H9 (cell line): ENCODE data around the gene MYLK. TPM values are rescaled to one million over a fixed set of nuclear protein-coding genes. Genes with fewer than 3 reads are reported as not detected.

Source experiments
- DNase-seq: peaks from one replicate; pipeline ENCODE4 v3.0.0-alpha.2; 2017
- H2AFZ ChIP-seq: one replicate; pipeline ENCODE4 v1.6.1; 2013; ENCODE audit warnings: mild to moderate bottlenecking, low read length, control low read depth, moderate library complexity
- H2AK5ac ChIP-seq: 2 replicates; pipeline ENCODE4 v1.6.1; 2013; ENCODE audit warnings: low read length, control low read depth, mixed read lengths; ENCODE audit not compliant: insufficient read length
- H2BK120ac ChIP-seq: one replicate; pipeline ENCODE4 v1.6.1; 2013; ENCODE audit warnings: low read depth, mild to moderate bottlenecking, low read length, control low read depth, inconsistent platforms; ENCODE audit not compliant: poor library complexity, severe bottlenecking
- H2BK12ac ChIP-seq: 2 replicates; pipeline ENCODE4 v1.6.1; 2013; ENCODE audit warnings: low read length, control low read depth, mixed read lengths, low read depth; ENCODE audit not compliant: insufficient read length
- H2BK15ac ChIP-seq: 2 replicates; pipeline ENCODE4 v1.6.1; 2013; ENCODE audit warnings: low read depth, low read length, control low read depth
- H2BK20ac ChIP-seq: one replicate; pipeline ENCODE4 v1.6.1; 2013; ENCODE audit warnings: low read depth, mild to moderate bottlenecking, low read length, control low read depth, inconsistent platforms; ENCODE audit not compliant: poor library complexity, severe bottlenecking
- H2BK5ac ChIP-seq: 2 replicates; pipeline ENCODE4 v1.6.1; 2013; ENCODE audit warnings: low read length, control low read depth, mixed read lengths; ENCODE audit not compliant: insufficient read length
- H3K14ac ChIP-seq: 2 replicates; pipeline ENCODE4 v1.6.1; 2013; ENCODE audit warnings: low read length, control low read depth; ENCODE audit not compliant: insufficient read depth
- H3K18ac ChIP-seq: 2 replicates; pipeline ENCODE4 v1.6.1; 2013; ENCODE audit warnings: low read depth, mild to moderate bottlenecking, mixed read lengths, low read length, control low read depth; ENCODE audit not compliant: insufficient read length
- H3K23ac ChIP-seq: 2 replicates; pipeline ENCODE4 v1.6.1; 2013; ENCODE audit warnings: low read length, control low read depth, mixed read lengths, low read depth; ENCODE audit not compliant: insufficient read length
- H3K23me2 ChIP-seq: 2 replicates; pipeline ENCODE4 v1.6.1; 2013; ENCODE audit warnings: low read depth, mild to moderate bottlenecking, mixed read lengths, low read length, control low read depth; ENCODE audit not compliant: insufficient read length, poor library complexity, severe bottlenecking
- H3K27ac ChIP-seq: 2 replicates; pipeline ENCODE4 v1.5.1; 2013; ENCODE audit warnings: low read length, control low read depth, mixed read lengths, low read depth; ENCODE audit not compliant: insufficient read length
- H3K27me3 ChIP-seq: 2 replicates; pipeline ENCODE4 v1.6.1; 2013; ENCODE audit warnings: low read length, control low read depth, inconsistent platforms; ENCODE audit not compliant: insufficient read depth
- H3K4ac ChIP-seq: 2 replicates; pipeline ENCODE4 v1.6.1; 2013; ENCODE audit warnings: low read depth, mild to moderate bottlenecking, control low read depth, inconsistent platforms, low read length, moderate library complexity
- H3K4me1 ChIP-seq: 2 replicates; pipeline ENCODE4 v1.6.1; 2013; ENCODE audit warnings: low read length, control low read depth, inconsistent platforms; ENCODE audit not compliant: insufficient read depth
- H3K4me2 ChIP-seq: 2 replicates; pipeline ENCODE4 v1.6.1; 2013; ENCODE audit warnings: low read length, control low read depth, mixed read lengths; ENCODE audit not compliant: insufficient read length, insufficient read depth
- H3K56ac ChIP-seq: 2 replicates; pipeline ENCODE4 v1.6.1; 2013; ENCODE audit warnings: low read depth, mild to moderate bottlenecking, mixed read lengths, low read length, control low read depth; ENCODE audit not compliant: insufficient read length
- H3K79me1 ChIP-seq: 2 replicates; pipeline ENCODE4 v1.6.1; 2013; ENCODE audit warnings: low read depth, mild to moderate bottlenecking, moderate library complexity, low read length, control low read depth, inconsistent platforms; ENCODE audit not compliant: insufficient read depth, poor library complexity, severe bottlenecking
- H3K79me2 ChIP-seq: 2 replicates; pipeline ENCODE4 v1.6.1; 2013; ENCODE audit warnings: low read length, control low read depth, inconsistent platforms; ENCODE audit not compliant: insufficient read depth
- H3K9ac ChIP-seq: 2 replicates; pipeline ENCODE4 v1.6.1; 2013; ENCODE audit warnings: low read length, control low read depth, mixed read lengths; ENCODE audit not compliant: insufficient read length; ENCODE audit errors: extremely low read depth
- H3K9me3 ChIP-seq: one replicate; pipeline ENCODE4 v1.6.1; 2013; ENCODE audit warnings: low read depth, low read length, inconsistent platforms; ENCODE audit not compliant: control insufficient read depth
- H3T11ph ChIP-seq: one replicate; pipeline ENCODE4 v1.6.1; 2013; ENCODE audit warnings: mild to moderate bottlenecking, low read length, control low read depth, inconsistent platforms
- H4K20me1 ChIP-seq: one replicate; pipeline ENCODE4 v1.6.1; 2013; ENCODE audit not compliant: control insufficient read depth, insufficient read length, insufficient read depth
- H4K5ac ChIP-seq: 2 replicates; pipeline ENCODE4 v1.6.1; 2013; ENCODE audit warnings: low read depth, mild to moderate bottlenecking, mixed read lengths, low read length, control low read depth; ENCODE audit not compliant: insufficient read length
- H4K8ac ChIP-seq: replicated peaks from 2 replicates; pipeline ENCODE4 v1.6.1; 2013; ENCODE audit warnings: low read length, control low read depth, mixed read lengths, low read depth; ENCODE audit not compliant: insufficient read length
- H4K91ac ChIP-seq: 2 replicates; pipeline ENCODE4 v1.6.1; 2013; ENCODE audit warnings: low read depth, mild to moderate bottlenecking, moderate library complexity, mixed read lengths, low read length, control low read depth; ENCODE audit not compliant: insufficient read length
- H3K27ac Mint-ChIP-seq, 3 experiments: 2 replicates in 2 of 3; 3 replicates in 1 of 3; pipeline ENCODE4 v1.8.0; 2020 to 2021; ENCODE audit warnings: mixed read lengths in 3 of 3, mild to moderate bottlenecking in 1 of 3, moderate library complexity in 1 of 3
- H3K27me3 Mint-ChIP-seq: 2 replicates; pipeline ENCODE4 v1.8.0; 2021; ENCODE audit warnings: low read depth, mild to moderate bottlenecking, moderate library complexity, mixed read lengths
- H3K36me3 Mint-ChIP-seq, 3 experiments: 2 replicates in 2 of 3; 3 replicates in 1 of 3; pipeline ENCODE4 v1.8.0; 2020 to 2021; ENCODE audit warnings: low read depth in 3 of 3, mixed read lengths in 3 of 3; ENCODE audit not compliant: insufficient read depth in 1 of 3
- H3K4me1 Mint-ChIP-seq, 2 experiments: 2 replicates each; pipeline ENCODE4 v1.8.0; 2020; ENCODE audit warnings: mixed read lengths in 2 of 2
- H3K4me3 Mint-ChIP-seq, 2 experiments: 2 replicates in 1 of 2; 3 replicates in 1 of 2; pipeline ENCODE4 v1.8.0; 2020 to 2021; ENCODE audit warnings: mild to moderate bottlenecking in 2 of 2, mixed read lengths in 2 of 2, moderate library complexity in 1 of 2
- H3K9me3 Mint-ChIP-seq, 2 experiments: 2 replicates in 1 of 2; 3 replicates in 1 of 2; pipeline ENCODE4 v1.8.0; 2020; ENCODE audit warnings: mild to moderate bottlenecking in 2 of 2, mixed read lengths in 2 of 2, moderate library complexity in 1 of 2
- WGBS: extraction: QIAGEN DNeasy Blood & Tissue Kit; methylation state at CpG from one replicate; pipeline ENCODE4 v1.1.7; 2013; ENCODE audit warnings: missing lambda C conversion rate, low lambda C conversion rate, mixed read lengths; ENCODE audit not compliant: insufficient read length; ENCODE audit errors: extremely low coverage; 5-methylcytosine and 5-hydroxymethylcytosine counted together
- total RNA-seq: library from RNA; stranded (reverse); gene quantifications from 2 replicates; pipeline ENCODE4 v1.2.1, GENCODE V29; 2021
- TF ChIP-seq, protein P1 (sequence below): fragments of 200-600 bp; sonication (generic); conservative IDR thresholded peaks from 3 replicates; pipeline ENCODE4 v1.8.0; 2021; ENCODE audit warnings: antibody characterized with exemption, mild to moderate bottlenecking

The MYLK gene
- total RNA-seq, 1 experiment from 2014 or later, result 10.1 TPM

DNA sequence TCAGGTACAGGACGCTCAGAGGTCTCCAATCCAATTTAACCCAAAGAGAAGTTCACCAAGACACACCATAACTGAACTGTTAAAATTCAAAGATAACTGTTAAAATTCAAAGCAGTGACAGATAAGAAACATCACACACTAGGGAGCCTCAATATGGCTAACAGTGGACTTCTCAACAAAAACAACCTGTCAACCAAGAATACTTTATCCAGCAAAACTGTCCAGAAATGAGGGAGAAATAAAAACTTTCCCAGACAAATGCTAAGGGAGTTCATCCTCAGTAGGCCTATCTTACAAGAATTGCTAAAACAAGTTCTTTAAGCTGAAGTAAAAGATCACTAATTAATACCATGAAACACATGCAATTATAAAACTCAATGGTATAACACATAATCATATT, 36.3 kb upstream of the MYLK start:
- H2BK20ac ChIP-seq, result no peak overlapping the region
- no peak overlapping the region for H3K9ac ChIP-seq
- no peak overlapping the region for H3K4me2 ChIP-seq
- H3K18ac ChIP-seq, result no peak overlapping the region
- no peaks in the 10 kb centered on the region for H3K4me1 Mint-ChIP-seq
- H4K8ac ChIP-seq, result no peak overlapping the region
- H4K20me1 ChIP-seq, result no peaks in the 10 kb centered on the region
- no peak overlapping the region for H2BK15ac ChIP-seq
- H4K91ac ChIP-seq, result no peak overlapping the region
- H2BK5ac ChIP-seq, result no peak overlapping the region
- H3K23me2 ChIP-seq, result no peaks in the 10 kb centered on the region
- H3K56ac ChIP-seq, result no peak overlapping the region
- no peak overlapping the region for H3T11ph ChIP-seq
- WGBS, result no CpG with 5 or more reads among the region's 1 CpG
- no peak for DNase-seq
- peaks cover 42 to 58% (median 53%) of the 10 kb centered on the region in 3 experiments for H3K36me3 Mint-ChIP-seq
- H3K79me1 ChIP-seq, result no peaks in the 10 kb centered on the region
- no peak overlapping the region for H3K23ac ChIP-seq
- no peak overlapping the region for H2BK120ac ChIP-seq
- no peaks in the 10 kb centered on the region for H3K4me1 ChIP-seq
- no peaks in the 10 kb centered on the region for H3K27me3 Mint-ChIP-seq
- no peaks in the 10 kb centered on the region for H3K9me3 ChIP-seq
- TF ChIP-seq, protein P1, sequence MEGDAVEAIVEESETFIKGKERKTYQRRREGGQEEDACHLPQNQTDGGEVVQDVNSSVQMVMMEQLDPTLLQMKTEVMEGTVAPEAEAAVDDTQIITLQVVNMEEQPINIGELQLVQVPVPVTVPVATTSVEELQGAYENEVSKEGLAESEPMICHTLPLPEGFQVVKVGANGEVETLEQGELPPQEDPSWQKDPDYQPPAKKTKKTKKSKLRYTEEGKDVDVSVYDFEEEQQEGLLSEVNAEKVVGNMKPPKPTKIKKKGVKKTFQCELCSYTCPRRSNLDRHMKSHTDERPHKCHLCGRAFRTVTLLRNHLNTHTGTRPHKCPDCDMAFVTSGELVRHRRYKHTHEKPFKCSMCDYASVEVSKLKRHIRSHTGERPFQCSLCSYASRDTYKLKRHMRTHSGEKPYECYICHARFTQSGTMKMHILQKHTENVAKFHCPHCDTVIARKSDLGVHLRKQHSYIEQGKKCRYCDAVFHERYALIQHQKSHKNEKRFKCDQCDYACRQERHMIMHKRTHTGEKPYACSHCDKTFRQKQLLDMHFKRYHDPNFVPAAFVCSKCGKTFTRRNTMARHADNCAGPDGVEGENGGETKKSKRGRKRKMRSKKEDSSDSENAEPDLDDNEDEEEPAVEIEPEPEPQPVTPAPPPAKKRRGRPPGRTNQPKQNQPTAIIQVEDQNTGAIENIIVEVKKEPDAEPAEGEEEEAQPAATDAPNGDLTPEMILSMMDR, result no peak
- no peak overlapping the region for H3K27ac Mint-ChIP-seq
- no peak overlapping the region for H3K4me3 Mint-ChIP-seq
- no peak overlapping the region for H3K14ac ChIP-seq
- no peak overlapping the region for H2AK5ac ChIP-seq
- no peak overlapping the region for H4K5ac ChIP-seq
- no peak overlapping the region for H2BK12ac ChIP-seq
- H3K79me2 ChIP-seq, result no peaks in the 10 kb centered on the region
- H3K27ac ChIP-seq, result no peak overlapping the region
- H3K9me3 Mint-ChIP-seq, result peaks cover 3 to 5% of the 10 kb centered on the region in 2 experiments; a peak in 3 of 5 replicates
- H3K4ac ChIP-seq, result no peak overlapping the region
- no peaks in the 10 kb centered on the region for H3K27me3 ChIP-seq
- no peak overlapping the region for H2AFZ ChIP-seq
